HUES6 (cell line): ENCODE data around the gene CUL3.
"Not testable (repeated sequence)": the region's sequence is repeated elsewhere in the genome, so short reads cannot be mapped to it uniquely, and the experiment has no call there.

Experiments
- H3K27ac ChIP-seq: 2 replicates; pipeline ENCODE4 v1.7.0; 2013; ENCODE audit warnings: low read depth, mild to moderate bottlenecking, low read length, inconsistent platforms
- H3K27me3 ChIP-seq: 2 replicates; pipeline ENCODE4 v1.6.1; 2013; ENCODE audit warnings: low read length; ENCODE audit not compliant: control insufficient read depth, insufficient read depth
- H3K36me3 ChIP-seq: 2 replicates; pipeline ENCODE4 v1.6.1; 2013; ENCODE audit warnings: low read length; ENCODE audit not compliant: control insufficient read depth, insufficient read depth
- H3K4me1 ChIP-seq: 2 replicates; pipeline ENCODE4 v1.6.1; 2013; ENCODE audit warnings: low read length; ENCODE audit not compliant: control insufficient read depth, insufficient read depth
- H3K4me3 ChIP-seq: 2 replicates; pipeline ENCODE4 v1.5.1; 2013; ENCODE audit warnings: low read depth, low read length
- H3K9ac ChIP-seq: one replicate; pipeline ENCODE4 v1.6.1; 2013; ENCODE audit warnings: mild to moderate bottlenecking, low read length
- H3K9me3 ChIP-seq: 2 replicates; pipeline ENCODE4 v1.6.1; 2013; ENCODE audit warnings: low read depth, low read length; ENCODE audit not compliant: control insufficient read depth, insufficient read depth

CUL3 gene

DNA sequence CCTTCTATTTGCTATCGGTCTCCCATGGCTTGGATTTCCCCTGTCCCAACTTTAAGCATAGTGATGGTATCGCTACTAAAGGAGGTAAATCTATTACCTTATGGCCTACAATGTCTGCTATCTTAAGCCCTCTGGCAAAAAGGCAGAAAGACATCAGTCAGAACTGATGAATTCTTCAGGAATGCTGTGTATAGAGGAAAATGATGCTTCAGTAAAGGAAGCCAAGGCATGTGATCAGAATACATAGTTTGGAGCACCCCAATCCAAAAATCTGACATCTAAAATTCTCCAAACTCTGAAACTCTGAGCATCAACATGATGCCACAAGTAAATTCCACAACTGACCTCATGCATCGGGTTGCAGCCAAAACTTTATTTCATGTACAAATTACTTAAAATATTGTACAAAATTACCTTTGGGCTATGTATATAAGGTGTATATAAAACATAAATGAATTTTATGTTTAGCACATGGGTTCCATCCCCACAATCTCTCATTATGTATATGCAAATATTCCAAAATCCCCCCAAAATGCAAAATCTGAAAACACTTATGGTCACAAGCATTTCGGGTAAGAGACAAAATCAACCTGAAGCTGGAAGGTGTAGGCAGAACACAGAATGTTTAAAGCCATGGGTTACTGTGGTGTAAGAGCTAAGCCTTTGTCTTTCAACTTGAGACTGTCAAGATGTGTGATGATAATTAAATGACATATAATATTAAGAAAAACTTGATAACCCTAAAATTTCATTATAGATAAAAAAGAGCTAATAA lies 66.2 kb downstream of the CUL3 start:
- Histone ChIP-seq H3K9ac (no peak overlapping the region), H3K4me3 (no peak overlapping the region), H3K4me1 (peaks cover 5% of the 10 kb centered on the region; the same call in 1 of the 2 replicates), H3K27me3 (no peaks in the 10 kb centered on the region), H3K36me3 (peaks cover 5% of the 10 kb centered on the region; the same call in 1 of the 2 replicates), H3K9me3 (no peaks in the 10 kb centered on the region), H3K27ac (no peak overlapping the region)

DNA sequence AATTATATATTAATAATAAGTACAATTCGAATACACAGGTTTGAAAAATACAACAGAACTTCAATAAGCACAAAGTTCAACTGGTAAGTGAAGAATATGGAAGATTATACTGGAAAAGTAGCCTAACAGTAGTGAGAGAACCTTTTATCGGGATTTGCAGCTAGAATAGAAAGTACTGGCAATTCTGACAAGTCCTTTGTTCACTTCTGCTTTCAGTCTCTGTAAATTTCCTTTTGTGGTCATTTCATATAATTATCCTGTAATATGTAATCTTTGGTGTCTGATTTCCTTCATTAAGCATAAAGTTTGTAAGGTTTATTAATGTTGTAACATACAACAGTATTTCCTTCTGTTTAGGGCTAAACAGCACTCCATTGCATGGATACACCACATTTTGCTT lies 67.2 kb downstream of the CUL3 start:
- Histone ChIP-seq H3K9ac (no peak overlapping the region), H3K4me1 (peaks cover 5% of the 10 kb centered on the region; the same call in 1 of the 2 replicates), H3K9me3 (no peaks in the 10 kb centered on the region), H3K27me3 (no peaks in the 10 kb centered on the region), H3K27ac (no peak overlapping the region), H3K4me3 (no peak overlapping the region), H3K36me3 (peaks cover 10% of the 10 kb centered on the region)

DNA sequence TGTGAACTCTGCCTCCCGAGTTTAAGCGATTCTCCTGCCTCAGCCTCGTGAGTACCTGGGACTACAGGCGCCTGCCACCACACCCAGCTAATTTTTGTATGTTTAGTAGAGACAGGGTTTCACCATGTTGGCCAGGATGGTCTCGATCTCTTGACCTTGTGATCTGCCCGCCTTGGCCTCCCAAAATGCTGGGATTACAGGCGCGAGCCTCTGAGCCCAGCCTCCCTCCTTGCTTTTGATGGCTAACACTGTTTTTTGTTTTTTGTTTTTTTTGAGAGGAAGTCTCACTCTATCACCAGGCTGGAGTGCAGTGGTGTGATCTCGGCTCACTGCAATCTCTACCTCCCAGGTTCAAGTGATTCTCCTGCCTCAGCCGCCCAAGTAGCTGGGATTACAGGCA lies 68.8 kb downstream of the CUL3 start:
- not testable (repeated sequence) for H3K27ac ChIP-seq, H3K9ac ChIP-seq, H3K4me3 ChIP-seq, H3K4me1 ChIP-seq, H3K9me3 ChIP-seq, H3K27me3 ChIP-seq
- peaks cover 17% of the 10 kb centered on the region for H3K36me3 ChIP-seq

- Histone ChIP-seq H3K27ac (no peak overlapping the region), H3K4me3 (no peak overlapping the region), H3K36me3 (peaks cover 17% of the 10 kb centered on the region), H3K9me3 (no peaks in the 10 kb centered on the region), H3K4me1 (no peaks in the 10 kb centered on the region), H3K27me3 (no peaks in the 10 kb centered on the region), H3K9ac (no peak overlapping the region)
Measured at GRCh38 chr2:224513991-224514390, 71.2 kb downstream of the CUL3 start.

GRCh38 chr2:224507789-224508188 lies 77.4 kb downstream of the CUL3 start:
- no peak overlapping the region for H3K4me3 ChIP-seq
- no peaks in the 10 kb centered on the region for H3K9me3 ChIP-seq
- H3K27me3 ChIP-seq, result no peaks in the 10 kb centered on the region
- H3K27ac ChIP-seq, result no peak overlapping the region
- no peaks in the 10 kb centered on the region for H3K4me1 ChIP-seq
- H3K36me3 ChIP-seq, result peaks cover 44% of the 10 kb centered on the region
- no peak overlapping the region for H3K9ac ChIP-seq

GRCh38 chr2:224506494-224506893 lies 78.7 kb downstream of the CUL3 start:
- Histone ChIP-seq H3K27ac (no peak overlapping the region), H3K4me1 (no peaks in the 10 kb centered on the region), H3K9me3 (no peaks in the 10 kb centered on the region), H3K36me3 (peaks cover 51% of the 10 kb centered on the region), H3K9ac (no peak overlapping the region), H3K4me3 (no peak overlapping the region), H3K27me3 (no peaks in the 10 kb centered on the region)

GRCh38 chr2:224498991-224499390 lies 86.2 kb downstream of the CUL3 start:
- Histone ChIP-seq H3K4me1 (no peaks in the 10 kb centered on the region), H3K36me3 (peaks cover 77% of the 10 kb centered on the region), H3K27ac (no peak overlapping the region), H3K27me3 (no peaks in the 10 kb centered on the region), H3K9ac (no peak overlapping the region), H3K9me3 (no peaks in the 10 kb centered on the region), H3K4me3 (no peak overlapping the region)

GRCh38 chr2:224492531-224492930 lies 92.6 kb downstream of the CUL3 start:
- H3K27ac ChIP-seq, result no peak overlapping the region
- 0 out of 2 replicates have a peak, but pooled peaks cover 5% of the 10 kb centered on the region for H3K9me3 ChIP-seq
- no peaks in the 10 kb centered on the region for H3K4me1 ChIP-seq
- H3K27me3 ChIP-seq, result no peaks in the 10 kb centered on the region
- peaks cover 51% of the 10 kb centered on the region for H3K36me3 ChIP-seq
- no peak overlapping the region for H3K9ac ChIP-seq
- H3K4me3 ChIP-seq, result no peak overlapping the region

DNA sequence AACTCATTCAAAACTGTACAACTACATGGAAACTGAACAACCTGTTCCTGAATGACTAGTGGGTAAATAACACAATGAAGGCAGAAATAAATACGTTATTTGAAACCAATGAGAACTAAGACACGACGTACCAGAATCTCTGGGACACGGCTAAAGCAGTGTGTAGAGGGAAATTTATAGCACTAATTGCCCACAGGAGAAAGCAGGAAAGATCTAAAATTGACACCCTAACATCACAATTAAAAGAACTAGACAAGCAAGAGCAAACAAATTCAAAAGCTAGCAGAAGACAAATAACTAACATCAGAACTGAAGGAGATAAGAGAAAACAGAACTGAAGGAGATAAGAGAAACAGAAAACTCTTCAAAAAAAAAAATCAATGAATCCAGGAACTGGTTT lies 97.2 kb downstream of the CUL3 start:
- H3K36me3 ChIP-seq, result peaks cover 24% of the 10 kb centered on the region
- not testable (repeated sequence) for H3K4me3 ChIP-seq, H3K27me3 ChIP-seq

DNA sequence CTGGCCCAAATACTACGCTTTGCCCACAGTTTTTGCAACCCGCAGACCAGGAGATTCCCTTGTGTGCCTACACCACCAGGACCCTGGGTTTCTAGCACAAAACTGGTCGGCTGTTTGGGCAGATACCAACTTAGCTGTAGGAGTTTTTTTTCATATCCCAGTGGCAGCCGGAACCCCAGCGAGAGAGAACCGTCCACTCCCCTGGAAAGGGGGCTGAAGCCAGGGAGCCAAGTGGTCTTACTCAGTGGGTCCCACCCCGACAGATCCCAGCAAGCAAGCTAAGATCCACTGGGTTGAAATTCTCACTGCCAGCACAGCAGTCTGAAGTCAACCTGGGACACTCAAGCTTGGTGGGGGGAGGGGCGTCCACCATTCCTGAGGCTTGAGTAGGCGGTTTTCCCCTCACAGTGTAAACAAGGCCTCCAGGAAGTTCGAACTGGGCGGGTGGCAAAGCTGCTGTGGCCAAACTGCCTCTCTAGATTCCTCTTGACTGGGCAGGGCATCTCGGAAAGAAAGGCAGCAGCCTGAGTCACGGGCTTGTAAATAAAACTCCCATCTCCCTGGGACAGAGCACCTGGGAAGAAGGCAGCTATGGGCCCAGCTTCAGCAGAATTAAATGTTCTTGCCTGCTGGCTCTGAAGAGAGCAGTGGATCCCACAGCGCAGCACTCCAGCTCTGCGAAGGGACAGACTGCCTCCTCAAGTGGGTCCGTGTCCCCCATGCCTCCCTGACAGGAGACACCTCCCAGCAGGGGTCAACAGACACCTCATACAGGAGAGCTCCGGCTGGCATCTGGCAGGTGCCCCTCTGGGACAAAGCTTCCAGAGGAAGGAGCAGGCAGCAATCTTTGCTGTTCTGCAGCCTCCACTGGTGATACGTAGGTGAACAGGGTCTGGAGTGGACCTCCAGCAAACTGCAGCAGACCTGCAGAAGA lies 99.8 kb downstream of the CUL3 start:
- Histone ChIP-seq H3K4me3 (peak overlapping the region; percentile 39), H3K4me1 (peaks cover 18% of the 10 kb centered on the region), H3K9ac (peak overlapping the region; percentile 72), H3K27ac (peak overlapping the region; percentile 88)
- H3K36me3 ChIP-seq, H3K27me3 ChIP-seq, H3K9me3 ChIP-seq: not testable (repeated sequence)

More for the DNA sequence above, 97.2 kb downstream of the CUL3 start:
- H3K27ac ChIP-seq, H3K9me3 ChIP-seq, H3K9ac ChIP-seq: not testable (repeated sequence)
- peaks cover 18% of the 10 kb centered on the region for H3K4me1 ChIP-seq

DNA sequence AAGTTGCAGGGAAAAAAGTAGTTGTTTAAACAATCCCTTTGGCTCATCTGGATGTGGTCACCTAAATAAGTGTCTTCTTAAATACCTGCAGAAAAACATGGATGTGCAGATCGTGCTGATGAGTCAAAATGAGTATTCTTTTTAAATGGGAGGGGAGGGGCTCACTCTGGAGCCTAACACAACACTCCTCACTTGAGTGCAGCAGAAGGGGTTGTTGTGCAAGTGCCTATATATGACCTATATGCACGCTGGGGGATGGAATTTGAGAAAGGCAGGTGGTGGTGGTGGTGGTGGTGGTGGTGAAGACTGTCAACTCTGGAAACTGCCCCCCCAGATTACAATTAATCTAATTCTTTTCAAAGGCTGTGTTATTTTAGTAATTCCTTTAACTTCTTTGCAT lies 105.3 kb downstream of the CUL3 start:
- Histone ChIP-seq H3K36me3 (peaks cover 49% of the 10 kb centered on the region), H3K27ac (no peak overlapping the region), H3K4me1 (peaks cover 3% of the 10 kb centered on the region), H3K9me3 (no peaks in the 10 kb centered on the region), H3K4me3 (no peak overlapping the region), H3K27me3 (no peaks in the 10 kb centered on the region), H3K9ac (no peak overlapping the region)
